ENCODE measurements around the gene ZDHHC14. TPM values are rescaled to one million over a fixed set of nuclear protein-coding genes. Genes with fewer than 3 reads are reported as not detected.

ZDHHC14 gene
- total and polyA plus RNA-seq, 2 of the 8 experiments (the other 6 are each of a cell fraction or from before 2014, with no cell fraction given), result 2.9 to 5.3 TPM

- Histone ChIP-seq H2BK120ac (replicated peaks; ENCODE audit: low read depth, low read length) (no peak overlapping the region), H3K9ac (replicated peaks in 1 of 4; ENCODE audit: extremely low read depth in 1 of 4, low read depth in 3 of 4, low read length in 3 of 4) (no peak overlapping the region), H2AFZ (ENCODE audit: low read length) (no peak overlapping the region), H3K36me3 (ENCODE audit: control insufficient read depth in 2 of 4, insufficient read depth in 4 of 4, low read length in 3 of 4) (no peaks in the 10 kb centered on the region), H3K27ac (ENCODE audit: low read depth, low read length) (no peak overlapping the region), H4K5ac (ENCODE audit: insufficient read length, low read depth, low read length) (no peak overlapping the region), H3K56ac (replicated peaks; ENCODE audit: insufficient read length, low read depth, low read length) (no peak overlapping the region), H3K9me3 (ENCODE audit: insufficient read depth in 2 of 2, low read depth in 1 of 2, low read length in 1 of 2) (peaks cover 0 to 2% of the 10 kb centered on the region in 2 experiments; a peak in 1 of 4 replicates), H2BK5ac (ENCODE audit: low read depth, low read length) (no peak overlapping the region), H2BK15ac (ENCODE audit: low read length) (0 out of 2 replicates have a peak overlapping the region, but pooled peaks have one; percentile 53), H3K27me3 (replicated peaks in 1 of 4; ENCODE audit: control insufficient read depth in 3 of 4, extremely low read depth in 1 of 4, insufficient read depth in 3 of 4, low read length in 3 of 4) (0 out of 7 replicates have a peak, but pooled peaks cover 0 to 2% (median 0%) of the 10 kb centered on the region in 4 experiments), H3K79me1 (ENCODE audit: low read depth, low read length) (no peaks in the 10 kb centered on the region), H3K18ac (ENCODE audit: extremely low read depth, low read length) (no peak overlapping the region), H3K79me2 (ENCODE audit: control insufficient read depth in 1 of 2, insufficient read depth in 2 of 2, low read length in 2 of 2) (no peaks in the 10 kb centered on the region), H2AK5ac (ENCODE audit: low read depth, low read length) (no peak overlapping the region), H3K23ac (ENCODE audit: insufficient read length) (no peak overlapping the region), H3K14ac (ENCODE audit: insufficient read length) (no peak overlapping the region), H3K23me2 (ENCODE audit: low read depth, low read length) (no peaks in the 10 kb centered on the region), H3K4ac (replicated peaks; ENCODE audit: insufficient read length, low read depth, low read length) (no peak overlapping the region), H3K4me3 (ENCODE audit: extremely low read depth in 1 of 4, insufficient read depth in 2 of 4, low read depth in 3 of 4, low read length in 4 of 4) (no peak overlapping the region), H3K4me1 (replicated peaks in 1 of 4; ENCODE audit: control insufficient read depth in 3 of 4, insufficient read depth in 4 of 4, low read length in 3 of 4) (peaks cover 8 to 21% (median 15%) of the 10 kb centered on the region in 4 experiments), H4K91ac (replicated peaks; ENCODE audit: insufficient read length, low read length) (no peak overlapping the region), H3K4me2 (ENCODE audit: insufficient read depth in 1 of 2, low read depth in 2 of 2, low read length in 2 of 2) (no peak overlapping the region), H2BK20ac (ENCODE audit: low read length) (no peak overlapping the region), H2BK12ac (ENCODE audit: low read depth, low read length) (0 out of 2 replicates have a peak overlapping the region, but pooled peaks have one; percentile 41), H4K8ac (ENCODE audit: extremely low read depth, insufficient read depth, low read length) (no peak overlapping the region), H4K20me1 (replicated peaks in 1 of 2; ENCODE audit: control insufficient read depth in 1 of 2, insufficient read depth in 2 of 2, low read length in 2 of 2) (no peaks in the 10 kb centered on the region)
- CTCF ChIA-PET (ENCODE audit: partially characterized antibody), result interaction anchor here (0.9 kb wide), 1 partner anchor 28 kb away, joined by 3 read pairs; no protein-coding TSS in a partner anchor
- FAIRE-seq (no peak), DNase-seq (ENCODE audit: low read depth in 1 of 2, low spot score in 2 of 2) (no peak)
- WGBS, 2 experiments (ENCODE audit: extremely low coverage in 1 of 2, insufficient coverage in 1 of 2, insufficient read length in 1 of 2, insufficient replicate concordance in 2 of 2, low coverage in 1 of 2, low lambda C conversion rate in 2 of 2, missing lambda C conversion rate in 1 of 2), result 89% methylated on average over 2 of the region's 2 CpGs; no CpG with 5 or more reads in 1 of the 2 experiments
- POLR2A ChIA-PET (ENCODE audit: partially characterized antibody), result interaction anchor here (1.5 to 1.9 kb wide), 2 partner anchors 11 to 22 kb away, joined by 8 to 9 read pairs; no protein-coding TSS in a partner anchor
- no peak for TF ChIP-seq RBBP5 (IDR thresholded peaks at IDR 0.05; ENCODE audit: borderline replicate concordance, low read depth, low read length)
- TF ChIP-seq CTBP2 (IDR thresholded peaks at IDR 0.05; ENCODE audit: borderline replicate concordance, insufficient read depth, insufficient read length, low read length), result no peak
- no peak for TF ChIP-seq KDM1A (IDR thresholded peaks at IDR 0.05; ENCODE audit: borderline replicate concordance, low read length)
- TF ChIP-seq TCF12 (IDR thresholded peaks at IDR 0.05; ENCODE audit: low read depth, low read length), result no peak
- no peak for TF ChIP-seq USF2 (IDR thresholded peaks at IDR 0.05; ENCODE audit: low read length)
- TF ChIP-seq RNF2 (IDR thresholded peaks at IDR 0.05; ENCODE audit: borderline replicate concordance, low read depth, low read length, missing control alignments, poor library complexity, severe bottlenecking), result no peak
- TF ChIP-seq CBX8 (IDR thresholded peaks at IDR 0.05; ENCODE audit: borderline replicate concordance, low read depth, low read length), result no peak
- TF ChIP-seq SIX5 (IDR thresholded peaks at IDR 0.05; ENCODE audit: low read depth, low read length), result no peak
- no peak for TF ChIP-seq GABPA (IDR thresholded peaks at IDR 0.05; ENCODE audit: borderline replicate concordance, insufficient read depth, low read length)
- no peak for TF ChIP-seq ASH2L (IDR thresholded peaks at IDR 0.05; ENCODE audit: low read length)
These were observed 148.7 kb downstream of the ZDHHC14 start for GRCh38 chr6:157529654-157530039.
